ENCODE data around the gene XPO4. TPM values are rescaled to one million over a fixed set of nuclear protein-coding genes. Genes with fewer than 3 reads are reported as not detected.

The XPO4 gene
- total RNA-seq, 1 experiment from 2014 or later = 34.1 TPM

DNA sequence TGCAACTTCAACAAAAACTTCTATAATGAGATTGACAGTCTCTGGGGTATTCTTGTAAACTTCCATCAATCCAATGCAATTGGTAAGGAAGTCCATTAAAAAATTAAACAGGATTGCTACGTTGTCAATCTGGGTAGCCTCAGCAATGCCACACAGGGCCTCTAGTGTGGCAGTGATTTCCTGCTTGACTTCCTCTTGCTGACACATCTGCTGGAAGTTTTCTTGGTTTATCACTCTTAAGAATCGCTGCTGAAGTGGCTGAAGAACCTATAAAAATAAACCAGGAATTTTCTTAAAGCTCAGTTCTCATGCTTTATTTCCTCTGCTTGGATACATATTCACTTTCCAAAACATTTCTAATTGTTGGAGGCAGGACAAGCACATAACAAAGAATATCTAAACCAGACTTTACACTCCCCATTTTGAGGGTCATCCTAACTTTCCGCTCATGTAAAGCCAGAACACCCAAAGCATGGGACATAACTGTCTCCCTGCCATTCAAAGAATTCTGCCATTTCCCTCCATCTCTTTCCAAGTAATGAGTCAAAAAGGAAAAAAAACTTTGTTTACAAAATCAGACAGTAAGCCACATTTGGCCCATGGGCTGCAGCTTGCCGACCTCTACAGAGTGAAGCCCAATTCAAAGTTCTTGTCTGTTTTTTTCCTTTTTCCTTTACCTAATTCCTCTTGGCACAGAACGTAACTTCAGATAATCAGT is 105.6 kb downstream of the XPO4 start:
- no peaks in the 10 kb centered on the region for H3K27me3 Mint-ChIP-seq (ENCODE audit: low read depth)
- H3K14ac ChIP-seq (ENCODE audit: insufficient read depth, low read length) = no peak overlapping the region
- no peak overlapping the region for H3K4me2 ChIP-seq (ENCODE audit: insufficient read depth, insufficient read length, low read length)
- H3K79me2 ChIP-seq (ENCODE audit: insufficient read depth, low read length) = no peaks in the 10 kb centered on the region; the same call in 1 of the 2 replicates
- no peak overlapping the region for H2AFZ ChIP-seq (ENCODE audit: low read length)
- no peaks in the 10 kb centered on the region for H3K9me3 Mint-ChIP-seq
- no peak overlapping the region for H3K23ac ChIP-seq (ENCODE audit: insufficient read length, low read depth, low read length)
- H3K4me3 Mint-ChIP-seq = no peak overlapping the region
- no peak overlapping the region for H3T11ph ChIP-seq (ENCODE audit: low read length)
- no peaks in the 10 kb centered on the region for H3K4me1 ChIP-seq (ENCODE audit: insufficient read depth, low read length)
- no peak overlapping the region for H2BK20ac ChIP-seq (ENCODE audit: low read depth, low read length, poor library complexity, severe bottlenecking)
- WGBS (ENCODE audit: extremely low coverage, insufficient read length, low lambda C conversion rate) = no CpG with 5 or more reads among the region's 5 CpGs
- H2BK15ac ChIP-seq (ENCODE audit: low read depth, low read length) = no peak overlapping the region
- no peaks in the 10 kb centered on the region for H3K79me1 ChIP-seq (ENCODE audit: insufficient read depth, low read depth, low read length, poor library complexity, severe bottlenecking)
- H3K9ac ChIP-seq (ENCODE audit: extremely low read depth, insufficient read length, low read length) = no peak overlapping the region
- no peak overlapping the region for H3K18ac ChIP-seq (ENCODE audit: insufficient read length, low read depth, low read length)
- H3K4ac ChIP-seq (ENCODE audit: low read depth, low read length) = no peak overlapping the region
- H3K9me3 ChIP-seq (ENCODE audit: control insufficient read depth, low read depth, low read length) = no peaks in the 10 kb centered on the region
- no peak overlapping the region for H2BK5ac ChIP-seq (ENCODE audit: insufficient read length, low read length)
- no peak overlapping the region for H4K8ac ChIP-seq (replicated peaks; ENCODE audit: insufficient read length, low read depth, low read length)
- TF ChIP-seq, protein P1, sequence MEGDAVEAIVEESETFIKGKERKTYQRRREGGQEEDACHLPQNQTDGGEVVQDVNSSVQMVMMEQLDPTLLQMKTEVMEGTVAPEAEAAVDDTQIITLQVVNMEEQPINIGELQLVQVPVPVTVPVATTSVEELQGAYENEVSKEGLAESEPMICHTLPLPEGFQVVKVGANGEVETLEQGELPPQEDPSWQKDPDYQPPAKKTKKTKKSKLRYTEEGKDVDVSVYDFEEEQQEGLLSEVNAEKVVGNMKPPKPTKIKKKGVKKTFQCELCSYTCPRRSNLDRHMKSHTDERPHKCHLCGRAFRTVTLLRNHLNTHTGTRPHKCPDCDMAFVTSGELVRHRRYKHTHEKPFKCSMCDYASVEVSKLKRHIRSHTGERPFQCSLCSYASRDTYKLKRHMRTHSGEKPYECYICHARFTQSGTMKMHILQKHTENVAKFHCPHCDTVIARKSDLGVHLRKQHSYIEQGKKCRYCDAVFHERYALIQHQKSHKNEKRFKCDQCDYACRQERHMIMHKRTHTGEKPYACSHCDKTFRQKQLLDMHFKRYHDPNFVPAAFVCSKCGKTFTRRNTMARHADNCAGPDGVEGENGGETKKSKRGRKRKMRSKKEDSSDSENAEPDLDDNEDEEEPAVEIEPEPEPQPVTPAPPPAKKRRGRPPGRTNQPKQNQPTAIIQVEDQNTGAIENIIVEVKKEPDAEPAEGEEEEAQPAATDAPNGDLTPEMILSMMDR (conservative IDR thresholded peaks at IDR 0.05) = no peak
- no peaks in the 10 kb centered on the region for H3K4me1 Mint-ChIP-seq
- no peak overlapping the region for H3K27ac ChIP-seq (ENCODE audit: insufficient read length, low read depth, low read length)
- no peak overlapping the region for H4K5ac ChIP-seq (ENCODE audit: insufficient read length, low read depth, low read length)
- no peak overlapping the region for H4K91ac ChIP-seq (ENCODE audit: insufficient read length, low read depth, low read length)
- H3K56ac ChIP-seq (ENCODE audit: insufficient read length, low read depth, low read length) = no peak overlapping the region
- no peak overlapping the region for H3K27ac Mint-ChIP-seq
- no peak for DNase-seq
- no peak overlapping the region for H2AK5ac ChIP-seq (ENCODE audit: insufficient read length, low read length)
- no peaks in the 10 kb centered on the region for H3K23me2 ChIP-seq (ENCODE audit: insufficient read length, low read depth, low read length, poor library complexity, severe bottlenecking)
- peaks cover 19 to 69% (median 64%) of the 10 kb centered on the region in 3 experiments; a peak in 6 of 7 replicates for H3K36me3 Mint-ChIP-seq (ENCODE audit: insufficient read depth in 1 of 3, low read depth in 3 of 3)
- no peak overlapping the region for H2BK120ac ChIP-seq (ENCODE audit: low read depth, low read length, poor library complexity, severe bottlenecking)
- no peak overlapping the region for H2BK12ac ChIP-seq (ENCODE audit: insufficient read length, low read depth, low read length)
- no peaks in the 10 kb centered on the region for H3K27me3 ChIP-seq (ENCODE audit: insufficient read depth, low read length)
- H4K20me1 ChIP-seq (ENCODE audit: control insufficient read depth, insufficient read depth, insufficient read length) = no peaks in the 10 kb centered on the region

Data from H9 (cell line).